Stimulated activated effector memory CD8-positive, alpha-beta T cell treated with anti-CD3 and anti-CD28 coated beads, Interleukin-12 subunit alpha, Interleukin-12 subunit beta, amount 100 ng/mL, for 72 hours (primary cell): ENCODE measurements around the gene TMEM181.
"Not testable (repeated sequence)": the region's sequence is repeated elsewhere in the genome, so short reads cannot be mapped to it uniquely, and the experiment has no call there.

Experiments used
- ATAC-seq: fragments of 150-1000 bp; cut with Tn5 transposase; 2 replicates; pipeline ENCODE4 v1.10.0; 2021
- DNase-seq, 2 donors: peaks; one replicate each; pipeline ENCODE4 v3.0.0; 2021 to 2022; ENCODE audit warnings: low spot score in 2 of 2
- H3K27ac Mint-ChIP-seq: one replicate; pipeline ENCODE4 v1.8.0; 2022; ENCODE audit warnings: mild to moderate bottlenecking, mixed read lengths
- H3K36me3 Mint-ChIP-seq: one replicate; pipeline ENCODE4 v1.8.0; 2022; ENCODE audit warnings: mild to moderate bottlenecking, mixed read lengths
- H3K4me1 Mint-ChIP-seq: one replicate; pipeline ENCODE4 v1.8.0; 2022; ENCODE audit warnings: mixed read lengths
- H3K4me3 Mint-ChIP-seq: one replicate; pipeline ENCODE4 v1.8.0; 2022; ENCODE audit warnings: mild to moderate bottlenecking, mixed read lengths
- H3K9me3 Mint-ChIP-seq: one replicate; pipeline ENCODE4 v1.8.0; 2022; ENCODE audit warnings: mixed read lengths

Gene TMEM181

GRCh38 chr6:158654960-158655489 is 95.1 kb downstream of the TMEM181 start:
- H3K4me3 Mint-ChIP-seq, result peak overlapping the region; percentile 79
- H3K27ac Mint-ChIP-seq, result peak overlapping the region; percentile 99
- no peaks in the 10 kb centered on the region for H3K9me3 Mint-ChIP-seq
- peak in 1 of 2 donors; percentile 44 for DNase-seq
- ATAC-seq, result no peak
- peaks cover 100% of the 10 kb centered on the region for H3K36me3 Mint-ChIP-seq
- peaks cover 63% of the 10 kb centered on the region for H3K4me1 Mint-ChIP-seq

- peak overlapping the region; percentile 99 for H3K27ac Mint-ChIP-seq
- H3K4me3 Mint-ChIP-seq, result peak overlapping the region; percentile 79
- H3K4me1 Mint-ChIP-seq, result peaks cover 71% of the 10 kb centered on the region
- peaks cover 100% of the 10 kb centered on the region for H3K36me3 Mint-ChIP-seq
- DNase-seq (peak in 1 of 2 donors; percentile 48), ATAC-seq (no peak)
- no peaks in the 10 kb centered on the region for H3K9me3 Mint-ChIP-seq
These were observed 95.9 kb downstream of the TMEM181 start for GRCh38 chr6:158655569-158656450.

- Mint-ChIP-seq H3K4me1 (peaks cover 76% of the 10 kb centered on the region), H3K27ac (peak overlapping the region; percentile 61), H3K36me3 (peaks cover 100% of the 10 kb centered on the region), H3K4me3 (peak overlapping the region; percentile 79)
- peak in 1 of 2 donors; percentile 44 for DNase-seq
- H3K9me3 Mint-ChIP-seq, ATAC-seq: not testable (repeated sequence)
These were observed 97.1 kb downstream of the TMEM181 start for GRCh38 chr6:158656986-158657385.

- peak; percentile 69 for ATAC-seq
- H3K4me3 Mint-ChIP-seq, result peak overlapping the region; percentile 34
- peak overlapping the region; percentile 50 for H3K27ac Mint-ChIP-seq
- H3K4me1 Mint-ChIP-seq, result peaks cover 47% of the 10 kb centered on the region
- no peaks in the 10 kb centered on the region for H3K9me3 Mint-ChIP-seq
- H3K36me3 Mint-ChIP-seq, result peaks cover 100% of the 10 kb centered on the region
- DNase-seq, result no peak
These were observed 100.5 kb downstream of the TMEM181 start for GRCh38 chr6:158660333-158660754.

- DNase-seq (no peak), ATAC-seq (no peak)
- Mint-ChIP-seq H3K27ac (peak overlapping the region; percentile 50), H3K36me3 (peaks cover 100% of the 10 kb centered on the region), H3K4me3 (no peak overlapping the region), H3K4me1 (peaks cover 38% of the 10 kb centered on the region), H3K9me3 (no peaks in the 10 kb centered on the region)
These were observed 101.3 kb downstream of the TMEM181 start for GRCh38 chr6:158661156-158661685.

GRCh38 chr6:158662607-158662953 is 102.7 kb downstream of the TMEM181 start:
- DNase-seq (no peak), ATAC-seq (no peak)
- Mint-ChIP-seq H3K36me3 (peaks cover 100% of the 10 kb centered on the region), H3K27ac (no peak overlapping the region), H3K4me1 (peaks cover 32% of the 10 kb centered on the region), H3K4me3 (no peak overlapping the region), H3K9me3 (no peaks in the 10 kb centered on the region)

GRCh38 chr6:158662954-158663624 is 103.2 kb downstream of the TMEM181 start:
- no peak overlapping the region for H3K27ac Mint-ChIP-seq
- peaks cover 100% of the 10 kb centered on the region for H3K36me3 Mint-ChIP-seq
- peaks cover 32% of the 10 kb centered on the region for H3K4me1 Mint-ChIP-seq
- no peak overlapping the region for H3K4me3 Mint-ChIP-seq
- H3K9me3 Mint-ChIP-seq, result no peaks in the 10 kb centered on the region
- DNase-seq (no peak), ATAC-seq (no peak)

- no peak for ATAC-seq
- Mint-ChIP-seq H3K36me3 (peaks cover 100% of the 10 kb centered on the region), H3K27ac (no peak overlapping the region), H3K4me1 (peaks cover 37% of the 10 kb centered on the region), H3K9me3 (no peaks in the 10 kb centered on the region), H3K4me3 (no peak overlapping the region)
- no peak for DNase-seq
These were observed 103.8 kb downstream of the TMEM181 start for GRCh38 chr6:158663625-158664165.

GRCh38 chr6:158665332-158665731 is 105.4 kb downstream of the TMEM181 start:
- ATAC-seq (no peak), DNase-seq (no peak)
- H3K36me3 Mint-ChIP-seq, result peaks cover 100% of the 10 kb centered on the region
- H3K27ac Mint-ChIP-seq, result no peak overlapping the region
- H3K4me3 Mint-ChIP-seq, result no peak overlapping the region
- peaks cover 32% of the 10 kb centered on the region for H3K4me1 Mint-ChIP-seq
- H3K9me3 Mint-ChIP-seq, result no peaks in the 10 kb centered on the region

GRCh38 chr6:158666628-158667359 is 106.9 kb downstream of the TMEM181 start:
- Mint-ChIP-seq H3K27ac (no peak overlapping the region), H3K4me3 (no peak overlapping the region), H3K36me3 (peaks cover 100% of the 10 kb centered on the region)

GRCh38 chr6:158667360-158667981 is 107.6 kb downstream of the TMEM181 start:
- Mint-ChIP-seq H3K36me3 (peaks cover 100% of the 10 kb centered on the region), H3K27ac (no peak overlapping the region), H3K4me3 (no peak overlapping the region), H3K9me3 (no peaks in the 10 kb centered on the region), H3K4me1 (peaks cover 23% of the 10 kb centered on the region)
- ATAC-seq, result no peak
- DNase-seq, result no peak

More at GRCh38 chr6:158666628-158667359, 106.9 kb downstream of the TMEM181 start:
- Mint-ChIP-seq H3K9me3 (no peaks in the 10 kb centered on the region), H3K4me1 (peaks cover 23% of the 10 kb centered on the region)
- DNase-seq, result no peak
- no peak for ATAC-seq

GRCh38 chr6:158668707-158669103 is 108.8 kb downstream of the TMEM181 start:
- Mint-ChIP-seq H3K4me1 (peaks cover 23% of the 10 kb centered on the region), H3K27ac (no peak overlapping the region), H3K4me3 (no peak overlapping the region), H3K9me3 (no peaks in the 10 kb centered on the region), H3K36me3 (peaks cover 100% of the 10 kb centered on the region)
- DNase-seq, result no peak
- ATAC-seq, result no peak

- H3K9me3 Mint-ChIP-seq, result peaks cover 2% of the 10 kb centered on the region
- no peak for ATAC-seq
- DNase-seq, result no peak
- no peak overlapping the region for H3K4me3 Mint-ChIP-seq
- no peak overlapping the region for H3K27ac Mint-ChIP-seq
- H3K4me1 Mint-ChIP-seq, result peaks cover 30% of the 10 kb centered on the region
- peaks cover 100% of the 10 kb centered on the region for H3K36me3 Mint-ChIP-seq
These were observed 109.5 kb downstream of the TMEM181 start for GRCh38 chr6:158669145-158670035.
